GM18907 (cell line): ENCODE results near the gene NOL4.
"Not testable (repeated sequence)": the region's sequence is repeated elsewhere in the genome, so short reads cannot be mapped to it uniquely, and the experiment has no call there.

Experiments used
- ATAC-seq: cut with Tn5 transposase; IDR thresholded peaks from one replicate; pipeline ENCODE4 v1.9.1; 2021; ENCODE audit warnings: mild to moderate bottlenecking, moderate library complexity; ENCODE audit not compliant: unreplicated experiment

Gene NOL4

DNA sequence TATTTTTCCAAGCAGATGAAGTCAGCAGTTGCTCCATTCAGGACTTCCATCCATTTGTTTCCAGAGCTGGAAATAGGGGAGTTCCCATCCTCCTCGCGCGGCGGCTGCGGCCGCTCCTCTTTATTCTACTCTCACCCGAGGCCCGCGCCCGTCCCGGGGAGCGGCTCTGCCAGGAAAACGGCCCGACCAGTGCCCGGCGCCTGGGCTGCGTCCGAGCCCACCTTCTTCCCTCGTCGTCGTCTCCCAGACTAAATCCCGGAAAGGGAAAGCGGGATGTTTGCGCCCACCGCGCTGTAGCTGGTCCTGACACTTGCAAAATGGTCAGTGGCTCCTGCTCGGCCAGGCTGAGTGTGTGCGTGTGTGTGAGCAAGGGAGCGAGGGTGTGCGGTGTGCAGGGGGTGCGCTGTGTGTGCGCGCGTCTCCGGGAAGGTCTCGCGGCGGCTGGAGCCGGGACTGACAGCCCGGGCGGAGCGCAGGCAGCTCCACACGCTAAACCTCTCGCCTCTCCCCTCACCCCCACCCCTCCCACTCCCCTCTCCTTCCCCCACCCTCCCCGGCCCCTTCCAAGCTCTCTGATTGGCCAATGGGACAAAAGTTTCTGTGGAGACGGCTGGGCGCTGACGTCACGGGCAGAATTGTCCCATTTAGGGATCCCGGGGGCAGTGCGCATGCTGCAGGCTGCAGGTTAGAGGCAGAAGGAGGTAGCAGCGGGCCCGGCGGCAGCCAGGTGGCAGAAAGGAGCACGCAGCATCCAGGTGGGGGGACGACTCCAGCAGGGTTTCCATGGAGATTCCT is at the start of gene NOL4:
Gene NOL4 (minus strand): TSS at position 491 of the 795 bp plus-strand sequence. CDS start 1,660 bp downstream, outside the sequence.
- ATAC-seq: no peak

GRCh38 chr18:34266029-34266428 is 41.3 kb upstream of the NOL4 start:
- not testable (repeated sequence) for ATAC-seq

DNA sequence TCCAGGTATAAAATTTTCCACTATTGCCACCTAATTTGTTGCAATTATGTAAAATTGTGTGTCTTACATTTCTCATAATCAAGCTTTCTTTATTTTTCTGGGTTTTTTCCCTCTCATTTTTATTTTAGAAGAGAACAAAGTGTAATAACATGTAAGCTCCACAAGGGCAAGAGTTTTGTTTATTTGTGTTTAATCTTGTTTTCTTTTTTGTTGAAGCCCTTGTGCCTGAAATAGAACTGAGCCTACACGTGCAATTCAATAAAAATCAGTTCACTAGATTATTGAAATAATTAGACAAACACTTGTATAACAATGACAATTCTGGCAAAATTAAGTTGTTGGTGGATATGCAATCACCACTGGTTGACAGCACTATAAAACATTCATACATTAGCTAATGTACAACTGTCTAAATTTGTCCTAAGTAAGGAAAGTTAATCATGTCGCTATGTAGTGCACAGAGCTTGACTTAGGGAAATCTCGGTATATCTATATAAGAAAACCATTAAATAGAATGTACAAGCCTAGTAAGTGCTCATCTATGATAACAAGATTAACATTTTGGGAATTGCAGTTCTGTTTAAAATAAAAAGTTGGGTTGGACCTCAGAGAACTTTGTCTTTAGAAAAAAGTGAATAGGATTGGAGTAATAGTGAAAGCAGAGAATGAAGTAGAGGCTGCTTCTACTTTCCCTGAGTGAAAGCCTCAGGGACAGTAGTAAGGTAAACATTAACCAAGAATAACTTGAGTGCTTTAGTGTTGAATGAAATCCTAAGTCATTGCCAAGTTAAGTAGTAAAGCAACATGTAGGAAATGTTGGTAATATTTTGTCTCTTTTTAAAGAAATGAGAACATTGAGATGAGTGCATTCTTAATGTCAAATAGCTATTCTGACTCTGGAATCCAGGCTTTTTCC is 37.4 kb upstream of the NOL4 start:
- peak; percentile 96 for ATAC-seq

- no peak for ATAC-seq
Measured at GRCh38 chr18:34258176-34258575, 33.5 kb upstream of the NOL4 start.

GRCh38 chr18:34251919-34252318 is 27.2 kb upstream of the NOL4 start:
- ATAC-seq: no peak

- ATAC-seq: no peak
Measured at GRCh38 chr18:34248727-34249126, 24.0 kb upstream of the NOL4 start.

DNA sequence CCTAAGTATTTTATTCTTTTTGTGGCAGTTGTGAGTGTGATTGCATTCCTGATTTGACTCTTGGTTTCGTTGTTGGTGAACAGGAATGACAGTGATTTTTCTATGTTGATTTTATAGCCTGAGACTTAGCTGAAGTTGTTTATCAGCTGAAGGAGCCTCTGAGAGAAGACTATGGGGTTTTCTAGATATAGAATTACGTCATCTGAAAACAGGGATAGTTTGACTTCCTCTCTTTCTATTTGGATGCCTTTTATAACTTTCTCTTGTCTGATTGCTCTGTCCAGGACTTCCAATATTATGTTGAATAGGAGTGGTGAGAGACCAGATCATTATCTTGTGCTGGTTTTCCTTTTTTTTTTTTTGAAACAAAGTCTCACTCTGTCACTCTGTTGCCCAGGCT is 18.0 kb upstream of the NOL4 start:
- ATAC-seq: no peak

- not testable (repeated sequence) for ATAC-seq
Measured at GRCh38 chr18:34233781-34234388, 9.2 kb upstream of the NOL4 start.

- no peak for ATAC-seq
Measured at GRCh38 chr18:34225218-34225553, 473 bp upstream of the NOL4 start.

DNA sequence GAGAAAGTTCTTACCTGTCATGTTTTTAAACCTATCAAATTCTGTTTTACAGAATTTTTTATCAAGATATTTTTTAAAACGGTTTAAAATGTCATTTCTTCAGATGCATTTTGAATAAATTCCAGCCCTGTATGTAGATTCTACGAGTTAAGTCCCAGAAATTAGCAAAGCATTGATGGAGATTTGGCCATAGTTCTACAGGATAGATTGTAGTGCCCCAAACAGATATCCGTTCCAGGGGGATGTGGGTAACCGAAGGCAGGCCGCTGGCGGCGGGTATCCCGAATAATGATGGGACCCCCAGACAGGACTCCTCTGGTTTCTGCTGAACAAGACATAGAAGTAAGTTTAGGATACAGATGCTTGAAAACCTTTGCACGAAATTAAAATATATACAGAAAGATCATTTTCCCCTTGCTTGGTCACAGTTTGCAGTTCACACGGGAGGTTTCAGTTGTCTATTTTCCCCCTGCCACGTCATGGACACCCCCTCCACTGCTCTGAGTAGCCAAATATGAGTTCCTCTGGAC is 755 bp downstream of the NOL4 start:
- no peak for ATAC-seq

DNA sequence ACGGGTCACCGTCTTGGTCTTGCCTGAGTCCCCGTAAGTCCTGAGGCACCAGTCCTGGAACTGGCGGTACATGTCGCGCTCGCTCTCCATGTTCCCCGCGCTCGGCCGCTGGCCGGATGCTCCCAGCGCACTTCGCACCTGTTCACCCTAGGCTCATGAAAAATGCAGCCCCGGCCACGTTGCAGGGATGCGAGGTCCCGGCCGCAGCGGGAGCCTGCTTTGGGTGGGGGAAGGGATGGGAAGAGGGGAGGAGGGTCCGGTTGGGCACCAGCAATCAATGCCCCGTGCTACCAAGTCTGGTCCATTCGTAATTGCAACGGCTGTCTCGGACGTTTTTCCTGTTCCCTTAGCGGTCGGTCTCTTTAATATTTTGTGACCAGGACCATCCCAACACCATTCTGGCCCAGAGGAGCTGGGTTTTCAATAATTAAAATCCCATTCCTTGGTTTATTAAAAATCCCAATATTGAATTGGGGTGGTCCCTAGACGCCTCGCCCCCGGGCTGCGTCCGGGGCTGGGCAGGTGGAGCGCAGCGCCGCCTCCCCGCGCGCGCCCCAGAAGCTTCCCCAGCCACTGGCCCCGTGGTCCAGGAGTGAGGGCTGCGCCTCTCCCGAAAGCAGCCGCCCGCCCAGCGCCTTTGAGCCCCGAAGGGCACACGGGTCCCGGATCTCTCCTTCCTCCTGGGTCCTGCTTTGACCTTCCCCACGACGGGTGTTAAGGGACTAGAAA is 1.4 kb downstream of the NOL4 start:
- ATAC-seq: peak; percentile 22

DNA sequence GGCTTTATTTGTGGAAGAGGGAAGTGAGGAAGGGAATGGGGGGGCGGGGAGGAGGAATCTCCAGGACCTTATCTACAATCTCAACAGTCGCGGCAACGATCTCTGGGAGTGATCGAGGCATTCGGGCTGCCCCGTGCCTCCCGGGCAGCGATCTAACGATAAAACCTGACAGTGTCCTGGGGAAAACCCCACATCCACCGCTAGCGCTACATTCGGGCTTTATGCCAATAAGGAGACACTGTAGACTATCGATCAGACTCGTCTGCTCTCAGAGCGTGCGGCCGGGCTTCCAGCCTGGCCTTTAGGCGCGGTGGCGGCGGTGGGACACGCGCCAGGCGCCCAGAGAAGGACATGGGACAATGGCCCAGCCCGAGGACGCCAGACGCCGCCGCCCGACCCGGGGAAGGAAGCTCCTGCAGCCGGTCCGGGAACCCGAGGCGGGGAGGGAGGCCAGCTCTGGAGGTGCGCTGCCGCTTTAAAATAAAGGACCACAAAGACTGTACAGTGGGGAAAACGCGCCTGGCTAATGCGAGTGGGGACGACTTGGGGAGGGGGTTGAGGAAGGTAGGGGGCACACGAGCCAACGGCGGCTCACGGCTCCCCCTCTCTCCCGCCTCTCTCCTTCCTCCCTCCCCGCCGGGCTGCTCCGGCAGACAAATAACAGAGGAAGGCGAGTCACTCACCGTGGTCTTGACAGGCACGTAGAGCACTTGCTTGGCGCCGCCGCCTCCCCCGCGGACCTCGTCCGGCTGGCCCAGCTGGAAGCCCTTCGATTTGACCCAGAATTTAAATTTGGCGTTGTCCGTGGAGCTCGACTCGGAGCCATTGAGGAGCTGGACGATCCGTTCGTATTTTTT is 2.2 kb downstream of the NOL4 start:
- peak; percentile 67 for ATAC-seq

DNA sequence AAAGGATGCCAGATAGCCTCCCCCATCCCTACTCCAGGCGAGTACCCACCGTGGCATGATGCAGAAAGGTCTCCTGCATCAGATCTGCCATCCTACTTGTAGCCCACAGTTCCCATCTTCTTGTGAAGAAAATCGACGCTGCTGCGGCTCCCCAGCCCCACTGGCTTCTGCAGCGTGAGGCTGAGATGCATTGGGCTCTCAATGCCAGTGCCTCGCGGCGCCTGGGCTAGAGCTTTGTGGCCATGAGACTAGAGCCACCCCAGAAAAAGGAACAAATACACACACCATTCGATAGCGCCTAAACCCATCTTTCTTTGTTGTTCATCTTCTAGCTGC is 2.8 kb downstream of the NOL4 start:
- ATAC-seq: peak; percentile 22

- no peak for ATAC-seq
Measured at GRCh38 chr18:34220081-34220815, 4.5 kb downstream of the NOL4 start.

GRCh38 chr18:34219651-34220050 is 5.1 kb downstream of the NOL4 start:
- no peak for ATAC-seq

DNA sequence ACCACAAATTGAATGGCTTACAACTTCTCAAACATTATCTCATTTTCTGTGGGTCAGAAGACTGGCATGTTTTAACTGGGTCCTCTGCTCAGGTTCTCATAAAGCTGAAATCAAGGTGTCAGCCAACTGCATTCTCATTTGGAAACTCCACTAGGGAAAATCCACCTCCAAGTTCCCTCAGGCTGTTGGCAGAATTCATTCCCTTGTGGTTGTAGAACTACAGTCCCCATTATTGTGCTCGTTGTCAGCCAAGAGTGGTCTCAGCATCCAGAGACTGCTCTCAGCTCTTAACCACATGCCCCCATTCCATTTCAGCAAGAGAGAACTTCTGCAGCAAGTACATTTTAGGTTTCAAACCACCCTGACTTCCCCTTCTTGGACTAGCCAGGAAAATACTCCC is 12.2 kb downstream of the NOL4 start:
- ATAC-seq: no peak

GRCh38 chr18:34207344-34207851 is 17.3 kb downstream of the NOL4 start:
- no peak for ATAC-seq

DNA sequence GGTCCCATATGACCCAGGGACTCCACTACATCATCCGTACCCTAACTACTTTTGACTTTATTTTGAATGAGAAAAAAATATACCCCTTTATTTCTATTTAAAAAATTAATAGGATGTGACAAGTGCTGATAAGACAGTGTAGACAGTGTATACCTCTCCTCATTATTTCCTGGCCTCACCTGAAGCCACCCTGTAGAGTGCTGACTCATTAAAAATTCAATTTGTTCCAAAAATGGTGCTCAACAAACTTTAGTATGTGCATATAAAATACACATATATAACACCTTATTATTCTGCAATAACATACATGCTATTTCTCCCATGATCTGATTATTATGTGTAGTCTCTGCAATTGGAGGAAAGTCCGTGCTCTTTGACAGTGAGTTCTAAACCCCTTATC is 20.8 kb downstream of the NOL4 start:
- no peak for ATAC-seq

- no peak for ATAC-seq
Measured at GRCh38 chr18:34196256-34196655, 28.5 kb downstream of the NOL4 start.
